Measurements from ENCODE around the gene ZFYVE1. TPM values are rescaled to one million over a fixed set of nuclear protein-coding genes. Genes with fewer than 3 reads are reported as not detected.

ZFYVE1 gene
- total and polyA plus RNA-seq, 2 donors (not counting 1 experiment from before 2014, with no cell fraction given), result 17.6 to 22.3 TPM

- 96% methylated on average over 38 of the region's 43 CpGs for WGBS (ENCODE audit: insufficient coverage)
- Histone ChIP-seq H3K4me2 (replicated peaks; ENCODE audit: low read depth, low read length, poor library complexity, severe bottlenecking) (no peak overlapping the region), H3K9ac (ENCODE audit: low read length) (no peak overlapping the region), H3K4me1 (ENCODE audit: control insufficient read depth in 2 of 2, insufficient read depth in 2 of 2, low read length in 2 of 2) (peaks cover 10 to 23% of the 10 kb centered on the region in 2 donors), H3K4me3 (ENCODE audit: control extremely low read depth in 1 of 5, extremely low read depth in 1 of 5, insufficient read depth in 1 of 5, low read depth in 2 of 5, low read length in 4 of 5) (no peak overlapping the region), H3K27ac (ENCODE audit: low read length in 2 of 2) (no peak overlapping the region), H3K27me3 (replicated peaks in 1 of 4; ENCODE audit: control extremely low read depth in 1 of 4, control insufficient read depth in 3 of 4, insufficient read depth in 4 of 4, low read length in 3 of 4) (no peaks in the 10 kb centered on the region), H4K20me1 (ENCODE audit: control insufficient read depth, insufficient read depth, low read length, poor library complexity, severe bottlenecking) (peaks cover 40% of the 10 kb centered on the region), H3K79me2 (ENCODE audit: control insufficient read depth, insufficient read depth, low read length) (peaks cover 64% of the 10 kb centered on the region), H3K9me3 (ENCODE audit: control extremely low read depth in 1 of 3, control insufficient read depth in 2 of 3, insufficient read depth in 1 of 3, low read length in 2 of 3) (no peaks in the 10 kb centered on the region), H3K36me3 (replicated peaks in 1 of 2; ENCODE audit: control extremely low read depth in 1 of 2, control insufficient read depth in 1 of 2, extremely low read depth in 1 of 2, insufficient read depth in 2 of 2, low read length in 1 of 2) (peaks cover 0 to 2% of the 10 kb centered on the region in 2 experiments), H2AFZ (ENCODE audit: insufficient read depth, low read depth, low read length, poor library complexity, severe bottlenecking) (no peak overlapping the region)
- H3K4me1 Mint-ChIP-seq, result peaks cover 21% of the 10 kb centered on the region
- intact Hi-C loops (cut with micrococcal nuclease), result loop anchor here (5.0 kb wide), 1 partner anchor 1683 kb away; the partner anchor contains the start of gene LTBP2
- H3K4me3 Mint-ChIP-seq, result no peak overlapping the region
- POLR2A ChIA-PET, result no interaction called here
- no peak overlapping the region for H3K27ac Mint-ChIP-seq
- no peak for TF ChIP-seq EZH2 (IDR thresholded peaks at IDR 0.05; ENCODE audit: borderline replicate concordance, insufficient read depth, low read depth, low read length, poor library complexity, severe bottlenecking)
- no peak for TF ChIP-seq CTCF (IDR thresholded peaks at IDR 0.05)
- no peaks in the 10 kb centered on the region for H3K27me3 Mint-ChIP-seq
- H3K9me3 Mint-ChIP-seq (ENCODE audit: insufficient read depth), result no peaks in the 10 kb centered on the region
- no peak for DNase-seq
- no peak for ATAC-seq (ENCODE audit: low read depth)
- CTCF ChIA-PET, result no interaction called here
Measured at GRCh38 chr14:72929316-72930080, 97.4 kb downstream of the ZFYVE1 start.

- H2AFZ ChIP-seq (ENCODE audit: insufficient read depth, low read depth, low read length, poor library complexity, severe bottlenecking), result no peak overlapping the region
- no peaks in the 10 kb centered on the region for H3K27me3 Mint-ChIP-seq
- H3K4me1 ChIP-seq (ENCODE audit: control insufficient read depth in 2 of 2, insufficient read depth in 2 of 2, low read length in 2 of 2), result peaks cover 10 to 23% of the 10 kb centered on the region in 2 donors
- POLR2A ChIA-PET, result no interaction called here
- H3K27ac Mint-ChIP-seq, result no peak overlapping the region
- ATAC-seq (ENCODE audit: low read depth) (no peak), DNase-seq (no peak)
- H3K36me3 ChIP-seq (replicated peaks in 1 of 2; ENCODE audit: control extremely low read depth in 1 of 2, control insufficient read depth in 1 of 2, extremely low read depth in 1 of 2, insufficient read depth in 2 of 2, low read length in 1 of 2), result peaks cover 0 to 2% of the 10 kb centered on the region in 2 experiments
- CTCF ChIA-PET, result no interaction called here
- no peak overlapping the region for H3K9ac ChIP-seq (ENCODE audit: low read length)
- H3K27ac ChIP-seq (ENCODE audit: low read length in 2 of 2), result no peak overlapping the region
- H3K9me3 ChIP-seq (ENCODE audit: control extremely low read depth in 1 of 3, control insufficient read depth in 2 of 3, insufficient read depth in 1 of 3, low read length in 2 of 3), result no peaks in the 10 kb centered on the region
- intact Hi-C loops (cut with micrococcal nuclease), result loop anchor here (5.0 kb wide), 1 partner anchor 1683 kb away; the partner anchor contains the start of gene LTBP2
- peaks cover 21% of the 10 kb centered on the region for H3K4me1 Mint-ChIP-seq
- H3K27me3 ChIP-seq (replicated peaks in 1 of 4; ENCODE audit: control extremely low read depth in 1 of 4, control insufficient read depth in 3 of 4, insufficient read depth in 4 of 4, low read length in 3 of 4), result no peaks in the 10 kb centered on the region
- H3K4me3 Mint-ChIP-seq, result no peak overlapping the region
- H3K4me3 ChIP-seq (ENCODE audit: control extremely low read depth in 1 of 5, extremely low read depth in 1 of 5, insufficient read depth in 1 of 5, low read depth in 2 of 5, low read length in 4 of 5), result no peak overlapping the region
- H3K9me3 Mint-ChIP-seq (ENCODE audit: insufficient read depth), result no peaks in the 10 kb centered on the region
- H3K4me2 ChIP-seq (replicated peaks; ENCODE audit: low read depth, low read length, poor library complexity, severe bottlenecking), result no peak overlapping the region
- peaks cover 58% of the 10 kb centered on the region for H3K79me2 ChIP-seq (ENCODE audit: control insufficient read depth, insufficient read depth, low read length)
- TF ChIP-seq EZH2 (IDR thresholded peaks at IDR 0.05; ENCODE audit: borderline replicate concordance, insufficient read depth, low read depth, low read length, poor library complexity, severe bottlenecking) (no peak), CTCF (IDR thresholded peaks at IDR 0.05) (no peak)
- WGBS (ENCODE audit: insufficient coverage), result 98% methylated on average over 14 of the region's 21 CpGs
- H4K20me1 ChIP-seq (ENCODE audit: control insufficient read depth, insufficient read depth, low read length, poor library complexity, severe bottlenecking), result peaks cover 38% of the 10 kb centered on the region
Measured at GRCh38 chr14:72928872-72929271, 98.0 kb downstream of the ZFYVE1 start.
